CD4-positive, alpha-beta T cell treated with Interleukin-15 for 4 hours (primary cell): ENCODE results near the gene SNUPN.
"Not testable (repeated sequence)": the region's sequence is repeated elsewhere in the genome, so short reads cannot be mapped to it uniquely, and the experiment has no call there.

ENCODE experiments used
- DNase-seq: peaks from one replicate; pipeline ENCODE4 v3.0.0-alpha.2; 2020; ENCODE audit warnings: low spot score

SNUPN gene

GRCh38 chr15:75637245-75638009 is 11.9 kb upstream of the SNUPN start:
- DNase-seq, result no peak

DNA sequence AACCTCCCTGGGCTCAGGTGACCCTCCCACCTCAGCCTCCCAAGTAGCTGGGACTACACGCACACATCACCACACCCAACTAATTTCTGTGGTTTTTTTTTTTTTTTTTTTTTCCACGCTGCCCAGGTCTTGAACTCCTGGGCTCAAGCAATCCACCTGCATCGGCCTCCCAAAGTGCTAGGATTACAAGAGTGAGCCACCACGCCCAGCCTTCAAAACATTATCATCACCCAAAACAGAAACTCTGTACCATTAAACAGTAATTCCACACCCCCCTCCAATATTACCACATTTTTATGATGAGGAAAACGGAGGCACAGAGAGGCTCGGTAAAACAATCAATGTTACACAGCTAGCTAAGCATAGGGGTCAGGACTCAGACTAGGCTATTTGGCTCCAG is 10.5 kb upstream of the SNUPN start:
- DNase-seq, result no peak

DNA sequence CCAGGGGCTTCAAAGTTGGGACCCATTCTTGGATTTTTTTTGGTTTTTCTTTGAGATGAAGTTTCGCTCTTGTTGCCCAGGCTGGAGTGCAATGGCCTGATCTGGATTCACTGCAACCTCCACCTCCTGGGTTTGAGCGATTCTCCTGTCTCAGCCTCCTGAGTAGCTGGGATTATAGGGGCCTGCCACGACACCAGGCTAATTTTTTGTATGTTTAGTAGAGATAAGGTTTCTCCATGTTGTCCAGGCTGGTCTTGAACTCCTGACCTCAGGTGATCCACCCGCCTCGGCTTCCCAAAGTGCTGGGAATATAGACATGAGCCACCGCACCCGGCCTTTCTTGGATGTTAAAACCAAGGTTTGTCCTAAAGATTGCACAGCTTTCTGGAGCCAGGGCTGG is 8.4 kb upstream of the SNUPN start:
- DNase-seq, result not testable (repeated sequence)

GRCh38 chr15:75631935-75632334 is 6.4 kb upstream of the SNUPN start:
- DNase-seq, result no peak

DNA sequence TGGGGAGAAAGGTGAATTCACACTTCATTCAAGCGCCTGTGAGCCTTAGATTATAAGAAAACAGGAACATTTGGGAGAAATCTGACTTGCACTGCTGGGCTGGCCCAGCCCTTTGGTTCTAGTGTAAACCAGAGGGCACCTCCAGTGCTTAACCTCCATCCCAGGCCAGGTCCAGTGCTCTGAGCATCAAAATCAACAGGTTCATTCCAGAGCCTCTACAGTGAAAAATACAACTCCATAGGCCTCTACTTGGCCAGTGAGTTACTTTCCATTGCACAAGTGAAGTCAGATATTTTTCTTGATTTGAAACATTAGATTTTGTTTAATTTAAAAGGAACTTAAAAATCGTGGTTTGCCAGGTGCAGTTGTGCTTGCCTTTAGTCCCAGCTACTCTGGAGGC is 3.0 kb downstream of the SNUPN start:
- DNase-seq, result no peak

DNA sequence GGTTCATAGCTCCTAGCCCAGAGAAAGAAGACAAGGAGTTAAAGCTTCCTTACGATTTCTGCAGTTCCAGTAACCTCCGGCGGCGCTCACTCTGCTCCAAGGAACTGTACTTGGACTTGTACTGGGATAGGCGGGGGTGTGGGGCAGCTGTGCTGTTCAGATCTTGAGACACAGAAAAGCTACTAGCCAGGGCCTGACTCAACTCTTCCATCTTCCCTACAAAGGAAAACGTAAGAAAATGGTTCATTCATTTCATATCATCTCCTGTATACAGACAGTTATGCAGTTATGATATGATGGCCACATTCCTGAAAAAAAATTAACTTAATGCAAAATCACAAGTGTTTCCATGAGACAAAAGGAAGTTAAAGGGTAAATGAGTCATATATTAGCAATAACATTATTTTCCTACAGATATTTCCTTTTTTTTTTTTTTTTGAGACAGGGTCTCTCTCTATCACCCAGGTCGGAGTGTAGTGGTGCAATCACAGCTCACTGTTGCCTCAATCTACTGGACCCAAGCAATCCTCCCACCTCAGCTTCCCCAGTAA is 4.6 kb downstream of the SNUPN start:
- no peak for DNase-seq

- no peak for DNase-seq
Observed at GRCh38 chr15:75620058-75620820, 5.3 kb downstream of the SNUPN start.

- no peak for DNase-seq
Observed at GRCh38 chr15:75616766-75617165, 8.8 kb downstream of the SNUPN start.

DNA sequence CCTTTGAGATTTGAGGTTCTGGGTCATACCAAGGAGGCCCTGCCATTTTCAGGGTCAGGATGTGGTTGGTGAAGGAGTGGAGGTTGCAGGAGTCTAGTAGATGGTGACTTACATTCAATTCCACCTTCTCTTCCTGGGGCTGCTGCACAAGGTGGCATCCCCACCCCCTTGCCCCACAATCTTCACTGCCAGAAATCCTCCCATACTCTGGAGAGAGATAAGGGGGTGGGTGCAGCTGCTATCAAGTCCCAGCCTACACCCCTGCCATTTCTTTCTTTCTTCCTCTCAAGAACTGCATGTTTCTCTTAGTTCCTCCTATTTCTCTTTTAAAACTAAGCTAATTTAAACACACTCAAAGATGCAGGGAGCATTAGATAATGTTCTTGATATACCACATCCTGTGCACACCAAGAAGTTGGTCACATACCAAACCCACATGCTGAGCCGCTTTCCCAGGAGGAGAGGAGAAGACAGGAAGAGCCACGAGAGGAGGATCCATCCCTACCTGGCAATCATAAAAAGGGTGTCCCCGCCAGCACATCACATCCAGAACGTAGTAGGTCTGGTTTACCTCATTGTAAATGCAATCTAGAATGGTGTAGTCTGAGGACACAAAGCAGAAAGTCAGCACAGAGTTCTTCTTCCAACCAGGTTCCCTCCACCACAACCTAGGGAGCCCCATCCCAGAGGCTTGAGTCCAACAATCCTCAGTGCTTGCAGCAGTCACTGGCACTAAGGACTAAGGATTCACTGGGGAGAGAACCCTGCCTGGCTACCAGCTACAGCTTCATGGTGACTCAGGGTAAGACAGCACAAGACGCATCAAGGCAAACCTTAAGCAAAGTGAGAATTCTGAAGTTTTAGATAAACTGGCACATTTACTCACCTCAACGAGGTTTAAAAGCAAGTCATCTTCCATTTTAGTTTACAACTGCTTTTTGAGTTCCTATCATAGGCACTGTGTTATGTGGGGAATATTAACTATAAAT is 18.5 kb downstream of the SNUPN start:
- DNase-seq, result peak; percentile 30

- DNase-seq, result no peak
Observed at GRCh38 chr15:75606026-75606425, 19.5 kb downstream of the SNUPN start.

GRCh38 chr15:75599401-75599800 is 26.1 kb downstream of the SNUPN start:
- DNase-seq, result no peak

- DNase-seq, result no peak
Observed at GRCh38 chr15:75598361-75598760, 27.2 kb downstream of the SNUPN start.

- DNase-seq, result peak; percentile 81
Observed at GRCh38 chr15:75597667-75598341, 27.7 kb downstream of the SNUPN start.

DNA sequence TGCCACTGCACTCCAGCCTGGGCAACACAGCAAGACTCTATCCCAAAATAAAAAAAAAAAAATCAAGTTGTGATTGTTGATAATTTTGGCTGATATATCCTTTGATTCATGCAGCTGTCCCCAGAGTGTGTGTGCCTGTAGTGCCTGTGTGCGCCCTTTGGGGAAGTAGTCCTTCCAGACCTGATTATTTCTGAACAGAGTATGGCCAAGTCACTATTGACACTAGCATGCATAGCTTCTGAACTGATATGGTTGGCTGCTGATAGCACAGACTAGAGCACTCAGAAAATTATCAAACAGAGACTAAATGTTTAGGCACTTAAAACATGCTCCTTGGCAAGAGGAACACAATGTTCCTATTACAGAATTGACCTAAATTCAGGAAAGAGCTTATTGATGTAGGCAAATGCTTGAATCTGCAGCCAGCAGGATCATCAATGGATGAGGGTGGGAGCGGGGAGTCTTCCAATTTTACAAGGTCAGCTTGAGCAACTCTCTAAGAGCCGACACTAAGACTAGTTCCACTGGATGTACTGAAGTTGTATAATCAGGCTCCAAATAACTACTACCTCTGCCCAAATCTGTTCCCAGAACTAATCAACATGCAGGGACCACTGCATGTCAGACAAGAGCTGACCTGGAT is 28.7 kb downstream of the SNUPN start:
- no peak for DNase-seq

DNA sequence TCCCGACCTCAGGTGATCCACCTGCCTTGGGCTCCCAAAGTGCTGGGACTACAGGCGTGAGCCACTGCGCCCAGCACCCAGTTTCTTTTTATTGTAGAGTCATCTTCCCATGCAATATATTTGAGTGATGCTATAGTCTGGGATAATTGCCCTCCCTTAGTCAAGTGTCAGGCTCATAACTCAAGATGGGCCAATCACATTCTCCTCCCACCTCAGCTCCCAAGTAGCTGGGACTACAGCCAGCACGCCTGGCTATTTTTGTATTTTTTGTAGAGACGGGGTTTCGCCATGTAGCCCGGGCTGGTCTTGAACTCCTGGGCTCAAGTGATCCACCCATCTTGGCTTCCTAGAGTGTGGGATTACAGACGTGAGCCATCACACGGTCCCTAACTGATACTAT is 31.2 kb downstream of the SNUPN start:
- no peak for DNase-seq

DNA sequence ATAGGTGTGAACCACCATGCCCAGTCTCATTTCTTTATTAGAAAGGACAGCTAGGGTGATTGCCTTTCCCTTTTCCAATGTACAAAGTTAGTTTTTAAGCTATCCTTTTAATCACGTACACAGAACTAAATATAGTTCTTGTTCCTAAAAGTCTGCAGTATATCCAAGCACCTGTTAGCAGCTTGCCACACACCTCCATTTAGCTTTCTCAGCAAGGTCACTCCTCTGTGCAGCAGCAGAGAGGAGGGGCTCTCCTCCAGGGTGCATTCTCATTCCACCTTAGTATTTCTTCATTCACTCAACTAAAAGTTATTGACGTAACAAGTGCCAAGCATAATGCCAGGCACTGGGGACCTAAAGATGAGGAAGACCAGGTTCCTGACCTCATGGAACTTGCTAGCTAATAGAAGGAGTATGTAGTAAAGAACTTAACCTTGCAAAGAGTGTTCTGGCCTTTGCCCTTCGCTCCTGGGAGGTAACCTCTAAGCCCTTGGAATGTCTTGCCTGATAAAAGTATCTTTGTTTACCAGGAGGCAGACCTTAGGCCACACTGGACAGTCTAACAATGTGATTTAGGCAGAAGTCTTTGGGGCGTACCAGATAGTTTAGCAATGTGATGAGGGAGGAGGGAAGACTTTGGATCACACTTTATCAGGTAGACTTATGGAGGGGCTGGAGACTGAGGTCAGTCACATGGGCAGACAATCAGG is 33.7 kb downstream of the SNUPN start:
- no peak for DNase-seq

GRCh38 chr15:75590239-75590638 is 35.3 kb downstream of the SNUPN start:
- no peak for DNase-seq

DNA sequence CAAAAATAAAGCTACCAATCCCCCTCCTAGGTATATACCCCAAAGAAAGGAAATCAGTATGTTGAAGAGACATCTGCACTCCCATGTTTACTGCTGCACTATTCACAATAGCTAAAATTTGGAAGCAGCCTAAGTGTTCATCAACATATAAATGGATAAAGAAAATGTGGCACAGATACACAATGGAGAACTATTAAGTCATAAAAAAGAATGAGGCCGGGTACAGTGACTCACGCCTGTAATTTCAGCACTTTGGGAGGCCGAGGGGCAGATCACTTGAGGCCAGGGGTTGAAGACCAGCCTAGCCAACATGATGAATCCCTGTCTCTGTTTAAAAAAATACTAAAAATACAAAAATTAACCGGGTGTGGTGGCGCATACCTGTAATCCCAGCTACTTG is 36.5 kb downstream of the SNUPN start:
- DNase-seq, result no peak

- DNase-seq, result not testable (repeated sequence)
Observed at GRCh38 chr15:75586422-75586821, 39.1 kb downstream of the SNUPN start.

GRCh38 chr15:75584121-75584520 is 41.4 kb downstream of the SNUPN start:
- DNase-seq, result no peak
